WI38 (cell line): ENCODE results near the gene RNF41.
A peak's percentile ranks its signal among the peaks of the same experiment; 100 is the strongest.

Experiments
- H3K4me3 ChIP-seq: 2 replicates; pipeline ENCODE4 v1.5.1; 2011; ENCODE audit warnings: low read depth, mild to moderate bottlenecking, control low read depth, low read length
- CTCF ChIP-seq: IDR thresholded peaks from 2 replicates; pipeline ENCODE4 v1.5.1; 2012; ENCODE audit warnings: low read depth, mild to moderate bottlenecking, control low read depth, low read length

RNF41 gene

GRCh38 chr12:56221232-56221756, 428 bp downstream of the RNF41 start:
- peak overlapping the region; percentile 92 for H3K4me3 ChIP-seq
- TF ChIP-seq CTCF, result no peak

GRCh38 chr12:56220611-56221231, 1.0 kb downstream of the RNF41 start:
- peak overlapping the region; percentile 92 for H3K4me3 ChIP-seq
- TF ChIP-seq CTCF, result no peak

GRCh38 chr12:56219840-56220239, 1.9 kb downstream of the RNF41 start:
- H3K4me3 ChIP-seq, result peak overlapping the region; percentile 92
- no peak for TF ChIP-seq CTCF

GRCh38 chr12:56216461-56216860, 5.3 kb downstream of the RNF41 start:
- no peak for TF ChIP-seq CTCF
- H3K4me3 ChIP-seq, result no peak overlapping the region

GRCh38 chr12:56213878-56214277, 7.8 kb downstream of the RNF41 start:
- H3K4me3 ChIP-seq, result no peak overlapping the region
- no peak for TF ChIP-seq CTCF

- no peak for TF ChIP-seq CTCF
- H3K4me3 ChIP-seq, result no peak overlapping the region
Observed at GRCh38 chr12:56212361-56212760, 9.4 kb downstream of the RNF41 start.

GRCh38 chr12:56208006-56208405, 13.7 kb downstream of the RNF41 start:
- TF ChIP-seq CTCF, result no peak
- no peak overlapping the region for H3K4me3 ChIP-seq
